Tibial nerve (tissue), 4 donors: Measurements from ENCODE around the gene ENPP1. TPM values are rescaled to one million over a fixed set of nuclear protein-coding genes. Genes with fewer than 3 reads are reported as not detected.

Source experiments
- DNase-seq, 2 donors: peaks; one replicate each; pipeline ENCODE4 v3.0.0-alpha.2; 2019; ENCODE audit warnings: low spot score in 2 of 2
- H3K27ac ChIP-seq, 4 donors: fragments of 200-600 bp; sonication (generic) in 3 of 4; one replicate each; pipeline ENCODE4 v1.5.1; 2017 to 2019; ENCODE audit warnings: mild to moderate bottlenecking in 1 of 4
- H3K27me3 ChIP-seq, 2 donors: fragments of 200-600 bp; sonication (generic) in 1 of 2; one replicate each; pipeline versions ENCODE4 v1.5.1 to v1.6.0; 2017 to 2019
- H3K36me3 ChIP-seq, 3 donors: fragments of 200-600 bp; sonication (generic); one replicate each; pipeline ENCODE4 v1.5.1; 2018 to 2019
- H3K4me1 ChIP-seq, 4 donors: fragments of 200-600 bp; sonication (generic) in 3 of 4; one replicate each; pipeline ENCODE4 v1.5.1; 2017 to 2019
- H3K4me3 ChIP-seq, 4 donors: fragments of 200-600 bp; sonication (generic) in 3 of 4; one replicate each; pipeline ENCODE4 v1.5.1; 2017 to 2019; ENCODE audit warnings: mild to moderate bottlenecking in 1 of 4, moderate library complexity in 1 of 4
- H3K9me3 ChIP-seq, 4 donors: fragments of 200-600 bp; sonication (generic) in 3 of 4; one replicate each; pipeline ENCODE4 v1.5.1; 2017 to 2019
- CTCF ChIP-seq, 5 experiments: fragments of 200-600 bp in 3 of 5; fragments of 450-650 bp in 2 of 5; sonication (generic) in 3 of 5; IDR thresholded peaks; one replicate each; pipeline ENCODE4 v1.5.1; 2016 to 2019; ENCODE audit warnings: antibody characterized with exemption in 5 of 5, mild to moderate bottlenecking in 3 of 5, moderate library complexity in 2 of 5
- EP300 ChIP-seq, 2 donors: sonication (generic); formaldehyde crosslinking; IDR thresholded peaks; one replicate each; pipeline ENCODE4 v1.6.1; 2017; ENCODE audit warnings: antibody characterized with exemption in 2 of 2, mild to moderate bottlenecking in 1 of 2
- POLR2A ChIP-seq, 2 donors: fragments of 450-650 bp; IDR thresholded peaks; one replicate each; pipeline ENCODE4 v1.6.1; 2017; ENCODE audit warnings: antibody characterized with exemption in 2 of 2, mild to moderate bottlenecking in 2 of 2, moderate library complexity in 2 of 2
- WGBS, 2 donors: methylation state at CpG; one replicate each; pipeline ENCODE4 v1.1.5; 2018; 5-methylcytosine and 5-hydroxymethylcytosine counted together
- total RNA-seq, 4 donors: library from RNA; depleted of rRNA; stranded (reverse); fragments of >200 nt; gene quantifications; one replicate each; pipeline ENCODE4 v1.1.0, GENCODE V29; 2016

The ENPP1 gene
- total RNA-seq, 4 donors from 2014 or later, result 11.8 to 22.8 (median 18.7) TPM

- Histone ChIP-seq H3K27ac (no peak overlapping the region), H3K4me3 (no peak overlapping the region), H3K4me1 (no peaks in the 10 kb centered on the region), H3K9me3 (no peaks in the 10 kb centered on the region), H3K36me3 (no peaks in the 10 kb centered on the region), H3K27me3 (no peaks in the 10 kb centered on the region)
- no peak for TF ChIP-seq EP300 (IDR thresholded peaks at IDR 0.05)
- TF ChIP-seq CTCF (IDR thresholded peaks at IDR 0.05), result no peak
- TF ChIP-seq POLR2A (IDR thresholded peaks at IDR 0.05), result no peak
- WGBS, 2 donors, result 85 to 89% methylated on average over 5 of the region's 5 CpGs
- DNase-seq, result no peak
These were observed 33.2 kb downstream of the ENPP1 start for GRCh38 chr6:131840936-131841583.

- no peaks in the 10 kb centered on the region for H3K36me3 ChIP-seq
- DNase-seq, result no peak
- WGBS, 2 donors, result 95 to 98% methylated on average over 2 of the region's 2 CpGs
- H3K4me3 ChIP-seq, result no peak overlapping the region
- TF ChIP-seq EP300 (IDR thresholded peaks at IDR 0.05), result no peak
- no peak for TF ChIP-seq CTCF (IDR thresholded peaks at IDR 0.05)
- no peak for TF ChIP-seq POLR2A (IDR thresholded peaks at IDR 0.05)
- H3K4me1 ChIP-seq, result no peaks in the 10 kb centered on the region
- H3K9me3 ChIP-seq, result no peaks in the 10 kb centered on the region
- H3K27me3 ChIP-seq, result no peaks in the 10 kb centered on the region
- H3K27ac ChIP-seq, result no peak overlapping the region
These were observed 35.9 kb downstream of the ENPP1 start for GRCh38 chr6:131843768-131844167.

GRCh38 chr6:131844243-131844841 is 36.5 kb downstream of the ENPP1 start:
- no peak for TF ChIP-seq EP300 (IDR thresholded peaks at IDR 0.05)
- no peak for TF ChIP-seq CTCF (IDR thresholded peaks at IDR 0.05)
- TF ChIP-seq POLR2A (IDR thresholded peaks at IDR 0.05), result no peak
- Histone ChIP-seq H3K4me3 (no peak overlapping the region), H3K9me3 (no peaks in the 10 kb centered on the region), H3K27ac (no peak overlapping the region), H3K36me3 (no peaks in the 10 kb centered on the region), H3K4me1 (no peaks in the 10 kb centered on the region), H3K27me3 (no peaks in the 10 kb centered on the region)
- 92 to 94% methylated on average over 3 of the region's 3 CpGs for WGBS, 2 donors
- DNase-seq, result no peak

- H3K27me3 ChIP-seq, result no peaks in the 10 kb centered on the region
- no peak overlapping the region for H3K4me3 ChIP-seq
- no peak for DNase-seq
- H3K36me3 ChIP-seq, result peaks cover 0 to 5% (median 0%) of the 10 kb centered on the region in 3 donors
- 87 to 95% methylated on average over 7 of the region's 7 CpGs for WGBS, 2 donors
- no peaks in the 10 kb centered on the region for H3K4me1 ChIP-seq
- no peaks in the 10 kb centered on the region for H3K9me3 ChIP-seq
- no peak for TF ChIP-seq EP300 (IDR thresholded peaks at IDR 0.05)
- TF ChIP-seq POLR2A (IDR thresholded peaks at IDR 0.05), result no peak
- no peak for TF ChIP-seq CTCF (IDR thresholded peaks at IDR 0.05)
- no peak overlapping the region for H3K27ac ChIP-seq
These were observed 38.3 kb downstream of the ENPP1 start for GRCh38 chr6:131846023-131846663.

- Histone ChIP-seq H3K27ac (no peak overlapping the region), H3K27me3 (no peaks in the 10 kb centered on the region), H3K9me3 (no peaks in the 10 kb centered on the region), H3K4me3 (no peak overlapping the region), H3K36me3 (peaks cover 0 to 9% (median 0%) of the 10 kb centered on the region in 3 donors), H3K4me1 (no peaks in the 10 kb centered on the region)
- TF ChIP-seq EP300 (IDR thresholded peaks at IDR 0.05) (no peak), POLR2A (IDR thresholded peaks at IDR 0.05) (no peak), CTCF (IDR thresholded peaks at IDR 0.05) (no peak)
- WGBS, 2 donors, result 89% methylated on average over 2 of the region's 2 CpGs
- DNase-seq, result no peak
These were observed 39.1 kb downstream of the ENPP1 start for GRCh38 chr6:131846905-131847304.
